ENCODE measurements around the gene EBP. TPM values are rescaled to one million over a fixed set of nuclear protein-coding genes. Genes with fewer than 3 reads are reported as not detected.

EBP gene
- total RNA-seq, 1 experiment from 2014 or later, result 141 TPM

DNA sequence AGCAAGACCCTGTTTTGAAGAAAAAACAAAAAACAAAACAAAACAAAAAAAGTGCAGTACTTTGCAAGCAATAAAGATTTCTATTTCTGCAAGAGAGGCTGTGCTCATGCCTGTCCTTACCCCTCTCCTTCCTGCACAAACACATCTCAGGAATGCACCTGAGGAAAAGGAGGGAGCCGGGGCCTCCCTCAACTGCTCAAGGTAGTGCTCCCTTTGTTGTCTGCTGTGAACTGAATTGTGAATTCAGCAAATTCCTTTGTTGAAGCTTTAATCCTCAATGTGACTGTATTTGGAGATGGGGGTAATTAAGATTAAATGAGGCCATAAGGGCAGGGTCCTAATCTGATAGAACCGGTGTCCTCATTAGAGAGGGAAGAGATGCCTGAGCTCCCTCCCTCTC is 31.7 kb upstream of the EBP start:
- TF ChIP-seq CTCF (IDR thresholded peaks at IDR 0.05; ENCODE audit: insufficient read depth in 1 of 2, low read depth in 1 of 2, low read length in 1 of 2, severe bottlenecking in 1 of 2, unreplicated experiment in 1 of 2), result no peak
- no peak for DNase-seq
- intact Hi-C loops (cut with micrococcal nuclease; ENCODE audit: unreplicated experiment), result no loop called here
- ChIA-PET CTCF (no interaction called here), POLR2A (no interaction called here)
- Mint-ChIP-seq H3K27me3 (ENCODE audit: insufficient read depth, unreplicated experiment) (no peaks in the 10 kb centered on the region), H3K27ac (ENCODE audit: unreplicated experiment) (no peak overlapping the region), H3K4me3 (ENCODE audit: unreplicated experiment) (no peak overlapping the region), H3K9me3 (ENCODE audit: unreplicated experiment) (no peaks in the 10 kb centered on the region), H3K36me3 (ENCODE audit: insufficient read depth, unreplicated experiment) (no peaks in the 10 kb centered on the region), H3K4me1 (ENCODE audit: low read depth, unreplicated experiment) (peaks cover 6% of the 10 kb centered on the region)
- no peak overlapping the region for H3K4me3 ChIP-seq (ENCODE audit: low read depth, low read length)
- no TSS peak for BruUV-seq (replicated peaks)
- no peaks in the 10 kb centered on the region for H3K36me3 ChIP-seq (ENCODE audit: control insufficient read depth, insufficient read depth, low read length)
- H3K4me1 ChIP-seq, result no peaks in the 10 kb centered on the region
- H3K9me3 ChIP-seq, result no peaks in the 10 kb centered on the region
- H3K27me3 ChIP-seq (replicated peaks; ENCODE audit: control insufficient read depth, insufficient read depth, low read length), result no peaks in the 10 kb centered on the region

GRCh38 chrX:48490661-48491060 is 30.9 kb upstream of the EBP start:
- Histone ChIP-seq H3K36me3 (ENCODE audit: control insufficient read depth, insufficient read depth, low read length) (no peaks in the 10 kb centered on the region), H3K9me3 (no peaks in the 10 kb centered on the region), H3K27me3 (replicated peaks; ENCODE audit: control insufficient read depth, insufficient read depth, low read length) (no peaks in the 10 kb centered on the region), H3K4me1 (no peaks in the 10 kb centered on the region), H3K4me3 (ENCODE audit: low read depth, low read length) (no peak overlapping the region)
- ChIA-PET POLR2A (no interaction called here), CTCF (no interaction called here)
- no peak overlapping the region for H3K4me3 Mint-ChIP-seq (ENCODE audit: unreplicated experiment)
- TF ChIP-seq CTCF (IDR thresholded peaks at IDR 0.05; ENCODE audit: insufficient read depth in 1 of 2, low read depth in 1 of 2, low read length in 1 of 2, severe bottlenecking in 1 of 2, unreplicated experiment in 1 of 2), result no peak
- no peak for DNase-seq
- no peaks in the 10 kb centered on the region for H3K36me3 Mint-ChIP-seq (ENCODE audit: insufficient read depth, unreplicated experiment)
- H3K27ac Mint-ChIP-seq (ENCODE audit: unreplicated experiment), result no peak overlapping the region
- intact Hi-C loops (cut with micrococcal nuclease; ENCODE audit: unreplicated experiment), result no loop called here
- peaks cover 6% of the 10 kb centered on the region for H3K4me1 Mint-ChIP-seq (ENCODE audit: low read depth, unreplicated experiment)
- BruUV-seq (replicated peaks), result no TSS peak
- no peaks in the 10 kb centered on the region for H3K9me3 Mint-ChIP-seq (ENCODE audit: unreplicated experiment)
- H3K27me3 Mint-ChIP-seq (ENCODE audit: insufficient read depth, unreplicated experiment), result no peaks in the 10 kb centered on the region

DNA sequence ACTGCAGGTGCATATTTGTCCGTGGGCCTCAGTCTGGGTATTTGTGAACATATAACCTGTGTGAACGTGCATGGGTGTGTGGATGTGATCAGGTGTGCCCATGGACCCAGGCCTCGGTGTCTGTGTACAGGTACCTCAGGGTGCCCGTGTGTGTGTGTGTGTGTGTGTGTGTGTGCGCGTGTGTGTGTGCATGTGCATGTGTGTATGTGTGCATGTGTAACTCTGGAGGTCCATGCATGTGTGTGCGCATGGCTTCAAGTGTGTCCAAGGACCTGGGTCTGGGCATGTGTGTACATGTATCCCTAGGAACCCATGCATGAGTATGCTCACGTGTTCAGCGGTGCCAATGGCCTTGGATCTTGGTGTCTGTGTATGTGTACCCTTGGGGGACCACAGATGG is 29.8 kb upstream of the EBP start:
- H3K36me3 Mint-ChIP-seq (ENCODE audit: insufficient read depth, unreplicated experiment), result no peaks in the 10 kb centered on the region
- Histone ChIP-seq H3K36me3 (ENCODE audit: control insufficient read depth, insufficient read depth, low read length) (no peaks in the 10 kb centered on the region), H3K9me3 (no peaks in the 10 kb centered on the region), H3K4me3 (ENCODE audit: low read depth, low read length) (no peak overlapping the region), H3K4me1 (no peaks in the 10 kb centered on the region), H3K27me3 (replicated peaks; ENCODE audit: control insufficient read depth, insufficient read depth, low read length) (no peaks in the 10 kb centered on the region)
- no peak overlapping the region for H3K4me3 Mint-ChIP-seq (ENCODE audit: unreplicated experiment)
- ChIA-PET CTCF (no interaction called here), POLR2A (no interaction called here)
- no peak overlapping the region for H3K27ac Mint-ChIP-seq (ENCODE audit: unreplicated experiment)
- H3K27me3 Mint-ChIP-seq (ENCODE audit: insufficient read depth, unreplicated experiment), result no peaks in the 10 kb centered on the region
- TF ChIP-seq CTCF (IDR thresholded peaks at IDR 0.05; ENCODE audit: insufficient read depth in 1 of 2, low read depth in 1 of 2, low read length in 1 of 2, severe bottlenecking in 1 of 2, unreplicated experiment in 1 of 2), result no peak
- intact Hi-C loops (cut with micrococcal nuclease; ENCODE audit: unreplicated experiment), result no loop called here
- no peaks in the 10 kb centered on the region for H3K9me3 Mint-ChIP-seq (ENCODE audit: unreplicated experiment)
- H3K4me1 Mint-ChIP-seq (ENCODE audit: low read depth, unreplicated experiment), result peaks cover 6% of the 10 kb centered on the region
- DNase-seq, result no peak
- no TSS peak for BruUV-seq (replicated peaks)

Data from Caco-2 (cell line).